ENCODE measurements around the gene LTBP1. TPM values are rescaled to one million over a fixed set of nuclear protein-coding genes. Genes with fewer than 3 reads are reported as not detected.
"Not testable (repeated sequence)": the region's sequence is repeated elsewhere in the genome, so short reads cannot be mapped to it uniquely, and the experiment has no call there.

The LTBP1 gene
- total and polyA plus RNA-seq, 4 donors = 5.8 to 57.6 (median 10.2) TPM

- TF ChIP-seq, protein P1, sequence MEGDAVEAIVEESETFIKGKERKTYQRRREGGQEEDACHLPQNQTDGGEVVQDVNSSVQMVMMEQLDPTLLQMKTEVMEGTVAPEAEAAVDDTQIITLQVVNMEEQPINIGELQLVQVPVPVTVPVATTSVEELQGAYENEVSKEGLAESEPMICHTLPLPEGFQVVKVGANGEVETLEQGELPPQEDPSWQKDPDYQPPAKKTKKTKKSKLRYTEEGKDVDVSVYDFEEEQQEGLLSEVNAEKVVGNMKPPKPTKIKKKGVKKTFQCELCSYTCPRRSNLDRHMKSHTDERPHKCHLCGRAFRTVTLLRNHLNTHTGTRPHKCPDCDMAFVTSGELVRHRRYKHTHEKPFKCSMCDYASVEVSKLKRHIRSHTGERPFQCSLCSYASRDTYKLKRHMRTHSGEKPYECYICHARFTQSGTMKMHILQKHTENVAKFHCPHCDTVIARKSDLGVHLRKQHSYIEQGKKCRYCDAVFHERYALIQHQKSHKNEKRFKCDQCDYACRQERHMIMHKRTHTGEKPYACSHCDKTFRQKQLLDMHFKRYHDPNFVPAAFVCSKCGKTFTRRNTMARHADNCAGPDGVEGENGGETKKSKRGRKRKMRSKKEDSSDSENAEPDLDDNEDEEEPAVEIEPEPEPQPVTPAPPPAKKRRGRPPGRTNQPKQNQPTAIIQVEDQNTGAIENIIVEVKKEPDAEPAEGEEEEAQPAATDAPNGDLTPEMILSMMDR (IDR thresholded peaks at IDR 0.05; ENCODE audit: low read depth, low read length, missing input control) = no peak
- TF ChIP-seq TAF1 (conservative IDR thresholded peaks at IDR 0.05) (no peak), RXRA (IDR thresholded peaks at IDR 0.05) (no peak), HNF4A (conservative IDR thresholded peaks at IDR 0.05) (no peak), JUND (IDR thresholded peaks at IDR 0.05) (no peak), EGR1 (IDR thresholded peaks at IDR 0.05; ENCODE audit: low read depth in 2 of 2) (no peak), MAX (IDR thresholded peaks at IDR 0.05) (no peak), FOXA2 (IDR thresholded peaks at IDR 0.05) (no peak), YY1 (IDR thresholded peaks at IDR 0.05) (no peak), ZBTB33 (IDR thresholded peaks at IDR 0.05) (no peak), SP1 (IDR thresholded peaks at IDR 0.05) (no peak), GABPA (IDR thresholded peaks at IDR 0.05 in 1 of 2, conservative IDR thresholded peaks at IDR 0.05 in 1 of 2) (no peak), ATF3 (IDR thresholded peaks at IDR 0.05) (no peak)
- no peaks in the 10 kb centered on the region for H3K9me3 ChIP-seq (ENCODE audit: control insufficient read depth in 4 of 4, low read length in 3 of 4)
- H3K36me3 ChIP-seq (ENCODE audit: control insufficient read depth in 4 of 4, insufficient read depth in 3 of 4, low read depth in 1 of 4, low read length in 3 of 4) = peaks cover 0 to 11% (median under 1%) of the 10 kb centered on the region in 4 donors
- no peaks in the 10 kb centered on the region for H3K27me3 ChIP-seq (ENCODE audit: control insufficient read depth in 4 of 4, insufficient read depth in 4 of 4, low read length in 3 of 4)
- no peak overlapping the region for H3K4me3 ChIP-seq (ENCODE audit: low read depth in 1 of 3, low read length in 3 of 3)
- H3K9ac ChIP-seq (ENCODE audit: low read depth in 1 of 2, low read length in 2 of 2) = no peak overlapping the region
- WGBS = 82% methylated on average over 9 of the region's 9 CpGs
- no peaks in the 10 kb centered on the region for H3K4me1 ChIP-seq (ENCODE audit: control insufficient read depth in 4 of 4, insufficient read depth in 4 of 4, low read length in 3 of 4)
- H3K27ac ChIP-seq (ENCODE audit: low read depth in 1 of 2, low read length in 2 of 2) = no peak overlapping the region
- no peak for DNase-seq (ENCODE audit: low spot score)
These were observed 418.7 kb downstream of the LTBP1 start for GRCh38 chr2:33365264-33365970.

GRCh38 chr2:33366473-33366872, 419.7 kb downstream of the LTBP1 start:
- Histone ChIP-seq H3K9me3 (ENCODE audit: control insufficient read depth in 4 of 4, low read length in 3 of 4) (no peaks in the 10 kb centered on the region), H3K4me1 (ENCODE audit: control insufficient read depth in 4 of 4, insufficient read depth in 4 of 4, low read length in 3 of 4) (no peaks in the 10 kb centered on the region), H3K4me3 (ENCODE audit: low read depth in 1 of 3, low read length in 3 of 3) (no peak overlapping the region), H3K36me3 (ENCODE audit: control insufficient read depth in 4 of 4, insufficient read depth in 3 of 4, low read depth in 1 of 4, low read length in 3 of 4) (peaks cover 0 to 12% (median 2%) of the 10 kb centered on the region in 4 donors), H3K27me3 (ENCODE audit: control insufficient read depth in 4 of 4, insufficient read depth in 4 of 4, low read length in 3 of 4) (no peaks in the 10 kb centered on the region), H3K9ac (ENCODE audit: low read depth in 1 of 2, low read length in 2 of 2) (no peak overlapping the region), H3K27ac (ENCODE audit: low read depth in 1 of 2, low read length in 2 of 2) (no peak overlapping the region)
- TF ChIP-seq FOXA2 (IDR thresholded peaks at IDR 0.05) = no peak
- TF ChIP-seq SP1 (IDR thresholded peaks at IDR 0.05) = no peak
- no peak for TF ChIP-seq YY1 (IDR thresholded peaks at IDR 0.05)
- TF ChIP-seq EGR1 (IDR thresholded peaks at IDR 0.05; ENCODE audit: low read depth in 2 of 2) = no peak
- no peak for TF ChIP-seq FOXA1 (IDR thresholded peaks at IDR 0.05)
- TF ChIP-seq ATF3 (IDR thresholded peaks at IDR 0.05) = no peak
- no peak for TF ChIP-seq HNF4G (IDR thresholded peaks at IDR 0.05)
- no peak for DNase-seq (ENCODE audit: low spot score)
- 84% methylated on average over 5 of the region's 5 CpGs for WGBS

DNA sequence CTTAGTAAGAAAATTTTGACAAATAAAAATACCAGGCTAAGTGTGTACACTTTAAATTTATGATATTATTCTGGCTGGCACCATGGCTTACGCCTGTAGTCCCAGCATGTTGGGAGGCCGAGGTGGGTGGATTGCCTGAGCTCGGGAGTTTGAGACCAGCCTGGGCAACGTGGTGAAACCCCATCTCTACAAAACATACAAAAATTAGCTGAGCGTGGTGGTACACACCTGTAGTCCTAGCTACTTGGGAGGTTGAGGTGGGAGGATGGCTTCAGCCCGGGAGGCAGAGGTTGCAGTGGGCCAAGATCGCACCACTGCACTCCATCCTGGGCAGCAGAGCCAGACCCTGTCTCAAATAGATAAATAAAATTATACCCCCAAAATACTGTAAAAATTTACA, 421.8 kb downstream of the LTBP1 start:
- 97% methylated on average over 7 of the region's 7 CpGs for WGBS
- not testable (repeated sequence) for H3K27me3 ChIP-seq (ENCODE audit: control insufficient read depth in 4 of 4, insufficient read depth in 4 of 4, low read length in 3 of 4); H3K27ac ChIP-seq (ENCODE audit: low read depth in 1 of 2, low read length in 2 of 2)

More for the DNA sequence above, 421.8 kb downstream of the LTBP1 start:
- peaks cover 0 to 11% (median 2%) of the 10 kb centered on the region in 4 donors for H3K36me3 ChIP-seq (ENCODE audit: control insufficient read depth in 4 of 4, insufficient read depth in 3 of 4, low read depth in 1 of 4, low read length in 3 of 4)
- DNase-seq (ENCODE audit: low spot score); H3K9me3 ChIP-seq (ENCODE audit: control insufficient read depth in 4 of 4, low read length in 3 of 4); H3K9ac ChIP-seq (ENCODE audit: low read depth in 1 of 2, low read length in 2 of 2); H3K4me3 ChIP-seq (ENCODE audit: low read depth in 1 of 3, low read length in 3 of 3); H3K4me1 ChIP-seq (ENCODE audit: control insufficient read depth in 4 of 4, insufficient read depth in 4 of 4, low read length in 3 of 4): not testable (repeated sequence)

All from liver (tissue), 9 donors.